ENCODE measurements around the gene PPP1R37. TPM values are rescaled to one million over a fixed set of nuclear protein-coding genes. Genes with fewer than 3 reads are reported as not detected.

The PPP1R37 gene
- total RNA-seq, 1 experiment from 2014 or later = 46.4 TPM

GRCh38 chr19:45152504-45153338 lies 59.7 kb downstream of the PPP1R37 start:
- Histone ChIP-seq H3K4me2 (ENCODE audit: low read length) (no peak overlapping the region), H4K20me1 (ENCODE audit: low read length) (no peaks in the 10 kb centered on the region), H3K4me1 (ENCODE audit: insufficient read depth, low read length) (peaks cover 9% of the 10 kb centered on the region; the same call in 1 of the 2 replicates), H3K79me2 (ENCODE audit: low read length) (no peaks in the 10 kb centered on the region), H3K27me3 (ENCODE audit: low read length) (no peaks in the 10 kb centered on the region), H3F3A (ENCODE audit: low read length, unreplicated experiment) (no peaks in the 10 kb centered on the region), H3K27ac (ENCODE audit: low read length) (no peak overlapping the region), H3K9me2 (replicated peaks; ENCODE audit: low read length) (no peaks in the 10 kb centered on the region), H3K4me3 (ENCODE audit: low read length) (no peak overlapping the region), H2AFZ (ENCODE audit: low read length) (no peak overlapping the region), H3K36me3 (ENCODE audit: low read depth, low read length) (no peaks in the 10 kb centered on the region), H3K9me3 (ENCODE audit: low read length) (no peaks in the 10 kb centered on the region), H3K9ac (ENCODE audit: low read length) (no peak overlapping the region)
- DNase-seq (no peak), ATAC-seq (no peak)
- no TSS peak for BruUV-seq (replicated peaks)
- CTCF ChIA-PET = no interaction called here
- no peak for TF ChIP-seq EZH2phosphoT487 (IDR thresholded peaks at IDR 0.05; ENCODE audit: borderline replicate concordance, low read length)
- TF ChIP-seq EZH2 (IDR thresholded peaks at IDR 0.05; ENCODE audit: low read length, unreplicated experiment) = no peak
- TF ChIP-seq CTCF (conservative IDR thresholded peaks at IDR 0.05; ENCODE audit: low read depth, low read length) = no peak
- intact Hi-C loops (cut with micrococcal nuclease) = no loop called here
- POLR2A ChIA-PET (ENCODE audit: unreplicated experiment) = no interaction called here

GRCh38 chr19:45153339-45154063 lies 60.5 kb downstream of the PPP1R37 start:
- H3F3A ChIP-seq (ENCODE audit: low read length, unreplicated experiment) = no peaks in the 10 kb centered on the region
- H2AFZ ChIP-seq (ENCODE audit: low read length) = no peak overlapping the region
- no peak for TF ChIP-seq EZH2phosphoT487 (IDR thresholded peaks at IDR 0.05; ENCODE audit: borderline replicate concordance, low read length)
- no peak for TF ChIP-seq CTCF (conservative IDR thresholded peaks at IDR 0.05; ENCODE audit: low read depth, low read length)
- no peak for TF ChIP-seq EZH2 (IDR thresholded peaks at IDR 0.05; ENCODE audit: low read length, unreplicated experiment)
- H4K20me1 ChIP-seq (ENCODE audit: low read length) = no peaks in the 10 kb centered on the region
- no peak overlapping the region for H3K27ac ChIP-seq (ENCODE audit: low read length)
- peak; percentile 35 for ATAC-seq
- no peak for DNase-seq
- no peak overlapping the region for H3K4me3 ChIP-seq (ENCODE audit: low read length)
- no peaks in the 10 kb centered on the region for H3K27me3 ChIP-seq (ENCODE audit: low read length)
- ChIA-PET POLR2A (ENCODE audit: unreplicated experiment) (no interaction called here), CTCF (no interaction called here)
- intact Hi-C loops (cut with micrococcal nuclease) = no loop called here
- H3K4me1 ChIP-seq (ENCODE audit: insufficient read depth, low read length) = peaks cover 9% of the 10 kb centered on the region; the same call in 1 of the 2 replicates
- H3K4me2 ChIP-seq (ENCODE audit: low read length) = 0 out of 2 replicates have a peak overlapping the region, but pooled peaks have one; percentile 44
- H3K9me3 ChIP-seq (ENCODE audit: low read length) = no peaks in the 10 kb centered on the region
- H3K9ac ChIP-seq (ENCODE audit: low read length) = no peak overlapping the region
- BruUV-seq (replicated peaks) = no TSS peak
- H3K9me2 ChIP-seq (replicated peaks; ENCODE audit: low read length) = no peaks in the 10 kb centered on the region
- H3K36me3 ChIP-seq (ENCODE audit: low read depth, low read length) = no peaks in the 10 kb centered on the region
- no peaks in the 10 kb centered on the region for H3K79me2 ChIP-seq (ENCODE audit: low read length)

All from PC-3 (cell line).